Activated CD8-positive, alpha-beta T cell treated with anti-CD3 and anti-CD28 coated beads for 36 hours (primary cell): ENCODE data around the gene CSTB. TPM values are rescaled to one million over a fixed set of nuclear protein-coding genes. Genes with fewer than 3 reads are reported as not detected.
"Not testable (repeated sequence)": the region's sequence is repeated elsewhere in the genome, so short reads cannot be mapped to it uniquely, and the experiment has no call there.

Source experiments
- ATAC-seq: fragments of 200-7000 bp; cut with Tn5 transposase; one replicate; pipeline ENCODE4 v1.10.0; 2021; ENCODE audit warnings: mild to moderate bottlenecking, moderate library complexity
- CTCF ChIA-PET: fragments of 350-600 bp; sonication (Branson Sonifier 250); formaldehyde crosslinking; loops from one replicate; lab custom pipeline; 2021; ENCODE audit warnings: antibody characterized with exemption; lab: Charles Lee
- POLR2A ChIA-PET: fragments of 350-600 bp; sonication (Branson Sonifier 250); formaldehyde crosslinking; loops from one replicate; lab custom pipeline; 2021; ENCODE audit warnings: antibody characterized with exemption; lab: Charles Lee
- DNase-seq: peaks from one replicate; pipeline ENCODE4 v3.0.0-alpha.2; 2020
- H3K27ac Mint-ChIP-seq: one replicate; pipeline ENCODE4 v1.8.0; 2021; ENCODE audit warnings: mild to moderate bottlenecking, mixed read lengths
- H3K27me3 Mint-ChIP-seq: one replicate; pipeline ENCODE4 v1.8.0; 2021; ENCODE audit warnings: mixed read lengths
- H3K36me3 Mint-ChIP-seq: one replicate; pipeline ENCODE4 v1.8.0; 2021; ENCODE audit warnings: low read depth, mixed read lengths
- H3K4me1 Mint-ChIP-seq: one replicate; pipeline ENCODE4 v1.8.0; 2021; ENCODE audit warnings: low read depth, mixed read lengths
- H3K4me3 Mint-ChIP-seq: one replicate; pipeline ENCODE4 v1.8.0; 2021; ENCODE audit warnings: mild to moderate bottlenecking, moderate library complexity, mixed read lengths
- H3K9me3 Mint-ChIP-seq: one replicate; pipeline ENCODE4 v1.8.0; 2021; ENCODE audit warnings: mixed read lengths
- CTCF ChIP-seq: fragments of 200-600 bp; IDR thresholded peaks from one replicate; pipeline ENCODE4 v1.8.0; 2022; ENCODE audit warnings: antibody characterized with exemption, mild to moderate bottlenecking
- intact Hi-C: fragments of 100-400 bp; cut with micrococcal nuclease; formaldehyde crosslinking; loops from one replicate; pipeline ENCODE4 v1.10.0; 2022
- total RNA-seq, 2 experiments: library from RNA; stranded (reverse); gene quantifications; one replicate each; pipeline ENCODE4 v1.2.3, GENCODE V29; 2021

CSTB gene
- total RNA-seq: 10 to 100 TPM; 18.6 to 20.7 TPM

GRCh38 chr21:43775795-43776430, at the start of gene CSTB:
TSS of gene CSTB (minus strand) at chr21:43776308. CDS start at chr21:43776269, 39 bp downstream.
- Mint-ChIP-seq H3K27ac (peak within 1 kb of the TSS; percentile 64), H3K9me3 (peaks cover 2% of the 10 kb centered on the region), H3K4me1 (peaks cover 32% of the 10 kb centered on the region), H3K27me3 (no peaks in the 10 kb centered on the region), H3K4me3 (peak within 1 kb of the TSS; percentile 90), H3K36me3 (peaks cover 12% of the 10 kb centered on the region)
- no peak for TF ChIP-seq CTCF
- CTCF ChIA-PET: no interaction called here
- POLR2A ChIA-PET: no interaction called here
- DNase-seq: peak; percentile 84
- ATAC-seq: peak; percentile 60
- intact Hi-C loops: no loop called here

- POLR2A ChIA-PET: interaction anchor here (1.0 kb wide), 1 partner anchor 16 kb away, joined by 3 read pairs; no protein-coding TSS in a partner anchor
- CTCF ChIA-PET: interaction anchor here (0.7 to 2.3 kb wide), 8 partner anchors 9 to 206 kb away, joined by 3 to 7 read pairs (median 4); no protein-coding TSS in a partner anchor
These were observed 49.3 kb upstream of the CSTB start for GRCh38 chr21:43825242-43825935.

GRCh38 chr21:43824333-43825241, 48.5 kb upstream of the CSTB start:
- intact Hi-C loops: no loop called here
- ChIA-PET CTCF (interaction anchor here (0.7 to 2.3 kb wide), 6 partner anchors 8 to 116 kb away, joined by 3 to 7 read pairs (median 4); no protein-coding TSS in a partner anchor), POLR2A (interaction anchor here (1.5 to 1.6 kb wide), 2 partner anchors 34 to 69 kb away, joined by 4 to 5 read pairs; no protein-coding TSS in a partner anchor)
- ATAC-seq: no peak
- H3K4me3 Mint-ChIP-seq: no peak overlapping the region
- H3K9me3 Mint-ChIP-seq: no peaks in the 10 kb centered on the region
- no peak for DNase-seq
- TF ChIP-seq CTCF: no peak
- no peaks in the 10 kb centered on the region for H3K36me3 Mint-ChIP-seq
- H3K27ac Mint-ChIP-seq: no peak overlapping the region
- H3K4me1 Mint-ChIP-seq: no peaks in the 10 kb centered on the region
- peaks cover 4% of the 10 kb centered on the region for H3K27me3 Mint-ChIP-seq

More at GRCh38 chr21:43825242-43825935, 49.3 kb upstream of the CSTB start:
- Mint-ChIP-seq H3K27ac (no peak overlapping the region), H3K27me3 (peaks cover 5% of the 10 kb centered on the region), H3K4me1 (no peaks in the 10 kb centered on the region), H3K36me3 (no peaks in the 10 kb centered on the region), H3K4me3 (no peak overlapping the region), H3K9me3 (no peaks in the 10 kb centered on the region)
- no peak for TF ChIP-seq CTCF
- intact Hi-C loops: no loop called here
- ATAC-seq (no peak), DNase-seq (no peak)

- H3K4me3 Mint-ChIP-seq, CTCF ChIA-PET, H3K27ac Mint-ChIP-seq, H3K36me3 Mint-ChIP-seq, DNase-seq, ATAC-seq, H3K4me1 Mint-ChIP-seq, intact Hi-C loops, H3K27me3 Mint-ChIP-seq, H3K9me3 Mint-ChIP-seq: not testable (repeated sequence)
- POLR2A ChIA-PET: interaction anchor here (1.2 to 1.6 kb wide), 2 partner anchors 12 to 71 kb away, joined by 3 to 4 read pairs; no protein-coding TSS in a partner anchor
These were observed 46.6 kb upstream of the CSTB start for GRCh38 chr21:43822741-43823140.

GRCh38 chr21:43822166-43822565, 46.1 kb upstream of the CSTB start:
- H3K27ac Mint-ChIP-seq, ATAC-seq, H3K36me3 Mint-ChIP-seq, DNase-seq, H3K9me3 Mint-ChIP-seq, intact Hi-C loops, H3K4me1 Mint-ChIP-seq, H3K4me3 Mint-ChIP-seq, CTCF ChIA-PET, H3K27me3 Mint-ChIP-seq: not testable (repeated sequence)
- POLR2A ChIA-PET: interaction anchor here (1.2 kb wide), 1 partner anchor 13 kb away, joined by 3 read pairs; no protein-coding TSS in a partner anchor
